Astrocyte (in vitro differentiated cells and primary cell): Measurements from ENCODE around the gene CSPG5. TPM values are rescaled to one million over a fixed set of nuclear protein-coding genes. Genes with fewer than 3 reads are reported as not detected.

Experiments
- DNase-seq: peaks from one replicate; pipeline ENCODE4 v3.0.0-alpha.2; 2010; ENCODE audit warnings: low read depth
- FAIRE-seq: peaks from 2 replicates; lab custom pipeline; 2011; peaks lifted over from hg19 to GRCh38; lab: Jason Lieb, UNC
- H2AFZ ChIP-seq: 2 replicates; pipeline ENCODE4 v1.6.0; 2012; ENCODE audit warnings: low read depth, low read length, inconsistent platforms
- H3K27ac ChIP-seq: 2 replicates; pipeline ENCODE4 v1.5.1; 2011; ENCODE audit warnings: low read depth, low read length, inconsistent platforms
- H3K27me3 ChIP-seq: 2 replicates; pipeline ENCODE4 v1.6.0; 2011; ENCODE audit warnings: low read length, inconsistent platforms; ENCODE audit not compliant: insufficient read depth
- H3K36me3 ChIP-seq: 2 replicates; pipeline ENCODE4 v1.5.1; 2011; ENCODE audit warnings: low read length, inconsistent platforms; ENCODE audit not compliant: insufficient read depth
- H3K4me1 ChIP-seq: 2 replicates; pipeline ENCODE4 v1.5.1; 2011; ENCODE audit warnings: low read length, inconsistent platforms; ENCODE audit not compliant: insufficient read depth
- H3K4me2 ChIP-seq: 2 replicates; pipeline ENCODE4 v1.6.0; 2012; ENCODE audit warnings: low read length, inconsistent platforms
- H3K4me3 ChIP-seq: 2 replicates; pipeline ENCODE4 v1.5.1; 2011; ENCODE audit warnings: low read depth, mild to moderate bottlenecking, low read length, inconsistent platforms; ENCODE audit not compliant: insufficient read depth
- H3K79me2 ChIP-seq: 2 replicates; pipeline ENCODE4 v1.6.0; 2012; ENCODE audit warnings: mild to moderate bottlenecking, low read length, inconsistent platforms; ENCODE audit not compliant: insufficient read depth
- H3K9ac ChIP-seq: 2 replicates; pipeline ENCODE4 v1.6.0; 2012; ENCODE audit warnings: mild to moderate bottlenecking, low read length, inconsistent platforms
- H3K9me3 ChIP-seq: 2 replicates; pipeline ENCODE4 v1.5.1; 2012; ENCODE audit warnings: low read depth, mild to moderate bottlenecking, low read length, inconsistent platforms; ENCODE audit not compliant: insufficient read depth
- H4K20me1 ChIP-seq: 2 replicates; pipeline ENCODE4 v1.6.0; 2012; ENCODE audit warnings: low read length, inconsistent platforms; ENCODE audit not compliant: insufficient read depth
- H3K27ac Mint-ChIP-seq: one replicate; pipeline ENCODE4 v1.8.0; 2021; ENCODE audit warnings: mild to moderate bottlenecking, mixed read lengths; ENCODE audit not compliant: unreplicated experiment
- H3K27me3 Mint-ChIP-seq: one replicate; pipeline ENCODE4 v1.8.0; 2021; ENCODE audit warnings: low read depth, mixed read lengths; ENCODE audit not compliant: unreplicated experiment
- H3K36me3 Mint-ChIP-seq: one replicate; pipeline ENCODE4 v1.8.0; 2021; ENCODE audit warnings: low read depth, mixed read lengths; ENCODE audit not compliant: unreplicated experiment
- H3K4me1 Mint-ChIP-seq: one replicate; pipeline ENCODE4 v1.8.0; 2021; ENCODE audit warnings: low read depth, mixed read lengths; ENCODE audit not compliant: unreplicated experiment
- H3K4me3 Mint-ChIP-seq: one replicate; pipeline ENCODE4 v1.8.0; 2021; ENCODE audit warnings: mild to moderate bottlenecking, moderate library complexity, mixed read lengths; ENCODE audit not compliant: unreplicated experiment
- H3K9me3 Mint-ChIP-seq: one replicate; pipeline ENCODE4 v1.8.0; 2021; ENCODE audit warnings: mild to moderate bottlenecking, mixed read lengths; ENCODE audit not compliant: unreplicated experiment
- EZH2 ChIP-seq: IDR thresholded peaks from 2 replicates; pipeline ENCODE4 v1.6.1; 2012; ENCODE audit warnings: mild to moderate bottlenecking, low read length, inconsistent platforms; ENCODE audit not compliant: insufficient read depth
- total RNA-seq: library from RNA; stranded (reverse); gene quantifications from 2 replicates; pipeline ENCODE4 v1.2.1, GENCODE V29; 2021
- TF ChIP-seq, protein P1 (sequence below): IDR thresholded peaks from 2 replicates; pipeline ENCODE4 v1.5.1; 2011; ENCODE audit warnings: low read depth, mild to moderate bottlenecking, inconsistent platforms, low read length, moderate library complexity; ENCODE audit not compliant: insufficient read depth

The CSPG5 gene
- total RNA-seq, 1 donor from 2014 or later: 1.2 TPM

DNA sequence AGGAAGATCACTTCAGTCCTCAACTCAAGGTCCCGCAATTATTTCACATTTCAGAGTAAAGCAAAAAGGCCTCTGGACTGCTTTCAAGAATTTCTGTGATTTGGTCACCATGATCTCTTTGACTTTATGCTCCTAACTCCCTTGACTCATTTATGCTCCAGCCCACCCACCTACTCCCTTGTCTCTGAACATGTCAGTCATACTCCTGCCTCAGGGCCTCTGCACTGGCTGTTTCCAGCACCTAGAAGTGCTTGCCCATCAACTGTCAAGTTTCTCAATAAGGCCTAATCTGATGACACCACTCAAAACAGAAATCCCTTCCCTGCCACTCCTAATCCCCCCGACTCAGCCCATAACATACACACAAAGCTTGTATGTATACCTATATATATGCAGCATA lies 36.1 kb upstream of the CSPG5 start:
- H3K27ac ChIP-seq: no peak overlapping the region
- no peak overlapping the region for H3K4me3 Mint-ChIP-seq
- H3K27ac Mint-ChIP-seq: no peak overlapping the region

DNA sequence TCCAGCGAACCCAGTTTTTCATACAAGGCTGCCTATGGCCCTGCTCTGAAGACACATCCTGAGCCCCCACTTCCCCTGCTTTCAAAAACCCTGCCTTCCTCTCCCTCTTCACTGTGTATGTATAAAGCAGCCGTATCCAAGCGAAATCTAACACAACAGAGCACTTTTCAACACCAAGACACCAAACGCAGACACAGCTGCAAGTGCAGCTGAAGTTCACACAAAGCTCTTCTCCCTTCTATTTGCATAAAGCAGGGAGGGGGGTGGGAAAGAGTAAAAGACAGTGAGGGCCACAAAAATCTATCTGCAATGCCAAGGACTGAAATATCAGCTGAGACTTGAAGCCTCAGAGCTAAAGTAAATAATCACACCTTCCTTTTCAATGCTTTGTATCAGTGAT lies 35.1 kb upstream of the CSPG5 start:
- Histone ChIP-seq H2AFZ (no peak overlapping the region), H3K9ac (no peak overlapping the region), H3K9me3 (no peaks in the 10 kb centered on the region), H3K4me2 (peak overlapping the region; percentile 17), H3K4me3 (no peak overlapping the region), H3K79me2 (no peaks in the 10 kb centered on the region), H3K36me3 (peaks cover 18% of the 10 kb centered on the region), H3K27me3 (no peaks in the 10 kb centered on the region), H4K20me1 (peaks cover 17% of the 10 kb centered on the region), H3K4me1 (peaks cover 51% of the 10 kb centered on the region), H3K27ac (no peak overlapping the region)
- no peak for FAIRE-seq
- Mint-ChIP-seq H3K36me3 (peaks cover 20% of the 10 kb centered on the region), H3K27me3 (no peaks in the 10 kb centered on the region), H3K9me3 (no peaks in the 10 kb centered on the region), H3K27ac (no peak overlapping the region), H3K4me1 (peaks cover 30% of the 10 kb centered on the region), H3K4me3 (no peak overlapping the region)
- TF ChIP-seq, protein P1, sequence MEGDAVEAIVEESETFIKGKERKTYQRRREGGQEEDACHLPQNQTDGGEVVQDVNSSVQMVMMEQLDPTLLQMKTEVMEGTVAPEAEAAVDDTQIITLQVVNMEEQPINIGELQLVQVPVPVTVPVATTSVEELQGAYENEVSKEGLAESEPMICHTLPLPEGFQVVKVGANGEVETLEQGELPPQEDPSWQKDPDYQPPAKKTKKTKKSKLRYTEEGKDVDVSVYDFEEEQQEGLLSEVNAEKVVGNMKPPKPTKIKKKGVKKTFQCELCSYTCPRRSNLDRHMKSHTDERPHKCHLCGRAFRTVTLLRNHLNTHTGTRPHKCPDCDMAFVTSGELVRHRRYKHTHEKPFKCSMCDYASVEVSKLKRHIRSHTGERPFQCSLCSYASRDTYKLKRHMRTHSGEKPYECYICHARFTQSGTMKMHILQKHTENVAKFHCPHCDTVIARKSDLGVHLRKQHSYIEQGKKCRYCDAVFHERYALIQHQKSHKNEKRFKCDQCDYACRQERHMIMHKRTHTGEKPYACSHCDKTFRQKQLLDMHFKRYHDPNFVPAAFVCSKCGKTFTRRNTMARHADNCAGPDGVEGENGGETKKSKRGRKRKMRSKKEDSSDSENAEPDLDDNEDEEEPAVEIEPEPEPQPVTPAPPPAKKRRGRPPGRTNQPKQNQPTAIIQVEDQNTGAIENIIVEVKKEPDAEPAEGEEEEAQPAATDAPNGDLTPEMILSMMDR: no peak
- TF ChIP-seq EZH2: no peak
- peak; percentile 27 for DNase-seq

More for the DNA sequence above, 36.1 kb upstream of the CSPG5 start:
- no peaks in the 10 kb centered on the region for H3K9me3 Mint-ChIP-seq
- DNase-seq (no peak), FAIRE-seq (no peak)
- TF ChIP-seq EZH2: no peak
- TF ChIP-seq, protein P1: no peak
- no peaks in the 10 kb centered on the region for H3K27me3 Mint-ChIP-seq
- no peak overlapping the region for H2AFZ ChIP-seq
- peaks cover 25% of the 10 kb centered on the region for H4K20me1 ChIP-seq
- H3K4me3 ChIP-seq: no peak overlapping the region
- peaks cover 18% of the 10 kb centered on the region for H3K36me3 ChIP-seq
- no peaks in the 10 kb centered on the region for H3K27me3 ChIP-seq
- peaks cover 19% of the 10 kb centered on the region for H3K36me3 Mint-ChIP-seq
- H3K79me2 ChIP-seq: no peaks in the 10 kb centered on the region
- H3K9ac ChIP-seq: no peak overlapping the region
- peaks cover 53% of the 10 kb centered on the region for H3K4me1 ChIP-seq
- H3K9me3 ChIP-seq: no peaks in the 10 kb centered on the region
- peak overlapping the region; percentile 5 for H3K4me2 ChIP-seq
- H3K4me1 Mint-ChIP-seq: peaks cover 29% of the 10 kb centered on the region

DNA sequence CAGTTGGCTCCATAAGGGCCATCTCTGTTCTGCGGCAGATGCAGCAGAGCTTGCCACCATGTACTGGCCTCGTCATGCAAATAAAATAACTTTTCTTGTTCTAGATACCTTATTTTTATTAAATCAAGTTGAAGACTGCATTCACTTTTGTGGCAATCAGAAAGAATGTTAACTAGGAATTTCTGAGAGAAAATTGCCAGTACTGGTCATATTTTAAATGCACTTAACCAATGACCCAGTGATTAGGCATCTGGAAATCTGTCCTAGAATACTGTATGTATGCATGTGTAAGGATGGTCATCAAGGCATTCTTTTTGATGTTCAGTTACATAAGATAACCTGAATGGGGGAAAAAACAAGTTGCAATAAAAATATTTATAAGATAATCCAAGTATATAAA lies 34.2 kb upstream of the CSPG5 start:
- TF ChIP-seq, protein P1: no peak
- TF ChIP-seq EZH2: no peak
- Histone ChIP-seq H3K27me3 (no peaks in the 10 kb centered on the region), H3K4me1 (peaks cover 48% of the 10 kb centered on the region), H3K27ac (peak overlapping the region; percentile 49), H3K36me3 (peaks cover 22% of the 10 kb centered on the region), H4K20me1 (peaks cover 16% of the 10 kb centered on the region), H2AFZ (no peak overlapping the region), H3K4me2 (no peak overlapping the region), H3K9ac (no peak overlapping the region), H3K4me3 (no peak overlapping the region), H3K9me3 (no peaks in the 10 kb centered on the region), H3K79me2 (no peaks in the 10 kb centered on the region)
- Mint-ChIP-seq H3K36me3 (peaks cover 24% of the 10 kb centered on the region), H3K27me3 (no peaks in the 10 kb centered on the region), H3K9me3 (no peaks in the 10 kb centered on the region), H3K27ac (peak overlapping the region; percentile 48), H3K4me3 (no peak overlapping the region), H3K4me1 (peaks cover 29% of the 10 kb centered on the region)
- no peak for FAIRE-seq
- peak; percentile 29 for DNase-seq
